GM21528 (cell line): ENCODE measurements around the gene GPA33.
"Not testable (repeated sequence)": the region's sequence is repeated elsewhere in the genome, so short reads cannot be mapped to it uniquely, and the experiment has no call there.

ENCODE experiments used
- ATAC-seq: cut with Tn5 transposase; IDR thresholded peaks from one replicate; pipeline ENCODE4 v1.9.1; 2021; ENCODE audit warnings: mild to moderate bottlenecking, moderate library complexity; ENCODE audit not compliant: unreplicated experiment, low FRiP score

The GPA33 gene

DNA sequence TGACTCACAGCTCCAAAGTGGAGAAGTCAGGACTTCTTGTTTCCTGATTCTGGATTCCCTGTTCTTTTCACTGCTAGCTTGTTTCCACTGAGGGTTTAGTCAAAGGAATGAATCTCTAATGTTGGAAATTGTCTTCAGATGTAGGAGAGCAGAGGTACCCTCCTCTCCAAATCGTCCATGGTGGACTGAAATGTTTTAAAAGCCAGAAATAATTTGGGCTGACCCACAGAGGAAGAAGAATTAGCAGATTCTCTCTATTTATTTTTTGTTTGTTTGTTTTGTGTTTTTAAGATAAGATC lies 30.4 kb downstream of the GPA33 start:
- ATAC-seq = no peak

DNA sequence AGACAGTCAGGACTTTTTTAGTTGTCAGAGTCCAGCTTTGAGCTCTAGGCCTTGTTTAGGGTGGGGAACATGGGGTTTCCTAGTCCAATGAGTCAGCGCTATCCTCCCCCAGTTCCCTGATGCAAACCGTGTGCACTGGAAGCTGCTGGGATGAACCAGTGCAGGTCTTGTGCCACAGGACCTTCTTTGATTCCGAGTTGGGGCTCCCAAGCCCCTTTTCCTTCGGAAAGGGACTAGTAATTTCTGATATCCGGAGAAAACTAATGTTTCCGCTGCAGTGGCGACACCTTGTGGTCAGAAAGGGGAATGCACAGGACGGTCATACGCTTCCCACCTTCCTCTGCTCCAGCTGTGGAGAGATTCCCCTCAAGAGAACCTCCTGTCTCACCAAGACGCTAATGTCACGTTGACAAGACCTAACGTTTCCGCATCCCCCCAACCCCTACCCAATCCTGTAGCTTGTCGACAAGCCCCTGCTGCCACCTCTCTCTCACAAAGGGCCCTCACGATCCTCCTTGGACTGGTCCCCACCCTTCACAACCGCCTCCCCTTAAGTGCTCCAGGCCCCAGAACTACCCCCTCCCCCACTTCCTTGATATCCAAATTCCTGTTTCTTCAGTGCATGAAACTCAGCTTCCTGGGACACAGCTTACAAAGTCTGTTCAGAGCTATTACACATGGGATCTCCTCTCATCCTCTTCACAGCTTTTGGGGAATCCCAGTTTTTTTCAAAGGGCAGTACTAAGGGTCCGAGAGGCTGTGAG lies 30.9 kb downstream of the GPA33 start:
- no peak for ATAC-seq

DNA sequence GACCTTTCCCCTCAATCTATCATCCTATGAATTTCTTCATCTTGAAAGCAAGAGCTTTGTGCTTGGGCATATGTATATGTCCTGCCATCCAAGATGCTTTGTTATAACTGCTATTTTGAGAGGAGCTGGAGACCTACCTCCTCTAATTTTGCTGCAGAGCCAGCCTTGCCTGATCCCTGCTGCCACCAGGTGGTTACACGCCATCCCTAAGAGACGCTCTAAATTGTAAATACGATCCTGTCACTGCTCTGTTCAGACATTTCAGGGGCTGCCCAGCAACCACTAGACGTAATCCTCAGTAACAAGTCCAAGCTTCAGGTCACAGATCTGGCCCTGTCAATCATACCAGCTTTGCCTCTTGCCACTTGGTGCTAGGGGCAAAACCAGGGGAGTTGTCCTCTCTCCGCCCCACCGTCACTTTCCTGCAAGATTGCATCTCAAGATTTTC lies 32.9 kb downstream of the GPA33 start:
- no peak for ATAC-seq

DNA sequence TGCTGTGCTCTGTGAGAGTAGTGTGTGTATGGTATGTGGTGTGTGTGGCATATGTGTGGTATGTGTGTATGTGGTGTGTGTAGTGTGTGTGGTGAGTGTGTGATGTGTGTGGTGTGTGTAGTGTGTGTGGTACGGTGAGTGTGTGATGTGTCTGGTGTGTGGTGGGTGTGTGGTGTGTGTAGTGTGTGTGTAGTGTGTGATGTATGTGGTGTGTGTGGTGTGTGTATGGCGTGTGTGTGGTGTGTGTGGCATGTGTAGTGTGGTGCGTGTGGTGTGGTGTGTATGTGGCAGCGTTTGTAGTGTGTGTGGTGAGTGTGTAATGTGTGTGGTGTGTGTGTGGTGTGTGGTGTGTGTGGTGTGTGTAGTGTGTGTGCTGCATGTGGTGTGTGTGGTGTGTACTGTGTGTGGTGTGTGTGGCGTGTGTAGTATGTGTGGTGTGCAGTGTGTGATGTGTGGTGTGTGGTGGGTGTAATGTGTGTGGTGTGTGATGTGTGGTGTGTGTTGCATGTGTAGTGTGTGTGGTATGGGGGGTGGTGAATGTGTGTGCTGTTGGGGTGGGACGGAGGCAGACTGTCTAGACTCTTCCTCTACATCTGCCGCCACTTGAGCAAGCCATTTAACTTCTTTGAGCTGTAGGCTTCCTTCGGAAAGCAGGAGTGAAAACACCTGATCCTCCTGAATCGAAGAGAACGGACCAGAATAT lies 33.5 kb downstream of the GPA33 start:
- ATAC-seq = no peak

DNA sequence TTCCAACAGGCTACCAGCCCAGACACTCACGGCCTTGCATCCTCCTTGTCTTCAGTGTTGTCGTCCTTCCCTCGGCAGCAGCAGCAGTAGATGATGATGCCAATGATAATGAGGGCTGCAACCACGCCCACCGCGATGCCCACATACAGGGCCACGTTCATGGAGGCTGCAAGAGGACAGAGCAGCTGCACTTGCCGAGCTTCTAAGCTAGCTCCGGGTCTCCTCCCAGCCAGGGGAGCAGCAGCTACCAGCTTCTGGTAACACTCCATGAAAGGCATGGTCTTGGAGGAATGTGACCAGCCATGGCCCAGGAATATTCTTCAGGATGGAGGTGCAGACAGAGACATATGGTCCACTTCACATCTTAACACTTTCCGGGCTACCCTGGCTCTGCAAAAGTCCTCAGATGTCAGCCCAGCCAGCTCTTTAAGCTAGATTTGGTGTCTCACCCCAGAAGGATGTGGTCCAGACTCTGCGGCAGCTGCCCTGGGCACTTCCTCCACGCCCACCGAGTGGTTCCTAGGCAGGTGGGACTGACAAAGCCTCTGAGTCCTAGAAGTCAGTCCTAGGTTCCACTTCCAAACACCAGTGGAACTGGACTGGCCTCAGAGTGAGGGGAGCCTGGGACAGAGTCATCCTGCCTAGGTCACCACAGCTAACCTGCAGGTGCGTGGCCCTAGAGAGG lies 35.1 kb downstream of the GPA33 start:
- ATAC-seq = no peak

DNA sequence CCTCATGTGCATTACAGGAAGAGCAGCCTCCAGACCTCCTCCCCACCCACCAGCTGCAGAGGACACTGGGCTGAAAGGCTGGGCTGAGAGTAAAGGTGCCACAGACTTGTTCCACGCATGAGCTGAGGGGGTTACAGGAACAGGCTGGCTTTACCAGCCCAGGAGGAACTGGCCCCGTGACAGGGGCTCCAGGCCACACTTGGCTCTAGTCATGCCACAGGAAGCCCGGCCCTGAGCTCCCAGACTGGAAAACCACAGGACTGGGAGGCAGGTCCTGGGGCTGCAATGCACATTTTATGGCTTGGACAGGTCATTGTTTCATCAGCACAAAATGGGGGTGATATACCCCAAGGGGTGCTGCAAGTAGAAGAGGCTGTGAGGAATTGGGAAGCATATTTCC lies 35.6 kb downstream of the GPA33 start:
- no peak for ATAC-seq

DNA sequence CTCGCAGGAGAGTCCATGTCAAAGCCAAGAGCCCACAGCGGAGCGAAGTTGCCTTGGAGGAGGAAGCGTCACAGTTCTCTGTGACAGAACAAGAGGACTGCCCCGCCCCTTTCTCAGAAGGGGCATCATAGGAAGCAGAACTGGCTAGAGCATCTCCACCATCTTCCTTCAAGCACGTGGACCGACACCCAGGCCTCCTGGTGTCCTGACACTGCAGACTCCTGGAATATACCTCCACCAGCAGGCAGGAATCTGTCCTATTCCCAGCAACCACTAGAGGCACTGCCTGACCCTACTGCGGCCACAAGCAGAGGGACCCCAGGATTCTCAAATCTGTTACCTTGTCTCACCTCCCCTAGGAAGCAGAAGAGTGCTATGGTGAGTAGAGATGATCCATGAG lies 37.8 kb downstream of the GPA33 start:
- no peak for ATAC-seq

DNA sequence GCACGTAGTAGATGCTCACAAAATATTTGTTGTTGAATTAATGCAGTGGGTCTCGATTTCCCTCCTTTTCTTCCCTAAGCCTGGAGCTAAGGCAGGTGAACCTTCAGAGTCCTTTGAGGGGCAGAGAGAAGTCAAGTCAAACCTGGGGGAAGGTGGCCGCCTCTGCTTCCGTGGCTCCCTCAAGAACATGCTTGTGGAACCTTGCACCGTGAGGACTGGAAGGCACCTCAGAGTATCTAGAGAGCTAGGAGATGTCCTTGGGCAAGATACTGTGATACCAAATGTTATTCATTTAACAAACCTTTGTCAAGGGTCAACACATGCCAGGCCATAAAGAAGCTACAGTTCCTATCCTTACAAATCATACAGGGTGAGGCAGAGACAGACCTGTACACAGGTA lies 38.3 kb downstream of the GPA33 start:
- ATAC-seq = no peak

DNA sequence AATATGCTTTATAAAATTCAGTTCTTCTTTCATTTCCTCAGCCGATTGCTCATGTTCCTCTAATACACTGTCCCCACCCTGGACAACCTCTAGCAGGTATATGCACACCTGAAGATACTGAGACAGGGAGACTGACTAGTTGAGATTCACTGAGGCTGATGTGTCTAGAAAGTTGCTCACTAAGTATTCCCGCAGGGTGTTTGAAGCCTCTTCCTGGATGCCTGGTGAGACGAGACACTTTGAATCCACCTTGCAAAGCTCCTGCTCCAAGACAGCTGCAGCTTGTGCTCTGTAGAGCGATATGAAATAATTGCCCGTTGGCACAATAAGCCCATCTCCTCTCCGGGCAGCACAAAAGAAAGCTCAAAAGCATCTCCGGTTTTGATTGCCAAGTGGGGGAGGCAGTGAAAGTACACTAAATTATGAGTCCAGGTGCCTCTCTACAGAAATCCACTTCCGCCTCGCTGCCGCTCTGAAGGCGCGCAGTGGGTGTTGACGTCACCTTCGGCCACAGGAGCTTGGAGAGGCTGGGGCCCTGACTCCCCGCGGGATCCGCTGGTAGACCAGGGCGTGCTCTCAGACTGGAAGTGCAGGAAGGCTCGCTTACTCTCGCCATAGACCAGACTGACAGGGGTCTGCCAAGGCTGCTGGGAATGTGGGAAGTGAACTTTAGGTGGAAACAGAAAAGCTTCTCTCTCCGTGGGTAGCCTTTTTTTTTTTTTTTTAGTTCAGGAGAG lies 46.3 kb downstream of the GPA33 start:
- ATAC-seq = peak; percentile 94

DNA sequence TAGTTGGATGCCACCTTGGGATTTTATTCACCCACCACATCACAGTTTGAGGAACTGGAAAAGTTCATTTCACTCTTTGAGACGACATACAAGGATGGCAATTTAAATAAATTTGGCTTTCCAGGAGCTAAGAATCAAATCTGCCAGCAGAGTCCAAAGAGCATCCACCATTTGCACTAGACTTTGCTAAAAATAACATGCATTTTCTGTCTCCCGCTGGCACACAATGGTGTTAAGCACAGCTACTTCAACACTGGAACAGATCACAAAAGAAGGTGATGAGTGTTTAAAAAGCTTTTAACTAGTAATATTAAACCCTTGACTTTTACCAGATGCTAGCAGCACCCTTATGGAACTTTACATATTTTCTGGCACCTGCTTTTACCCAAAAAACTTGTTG lies 56.5 kb downstream of the GPA33 start:
- no peak for ATAC-seq

DNA sequence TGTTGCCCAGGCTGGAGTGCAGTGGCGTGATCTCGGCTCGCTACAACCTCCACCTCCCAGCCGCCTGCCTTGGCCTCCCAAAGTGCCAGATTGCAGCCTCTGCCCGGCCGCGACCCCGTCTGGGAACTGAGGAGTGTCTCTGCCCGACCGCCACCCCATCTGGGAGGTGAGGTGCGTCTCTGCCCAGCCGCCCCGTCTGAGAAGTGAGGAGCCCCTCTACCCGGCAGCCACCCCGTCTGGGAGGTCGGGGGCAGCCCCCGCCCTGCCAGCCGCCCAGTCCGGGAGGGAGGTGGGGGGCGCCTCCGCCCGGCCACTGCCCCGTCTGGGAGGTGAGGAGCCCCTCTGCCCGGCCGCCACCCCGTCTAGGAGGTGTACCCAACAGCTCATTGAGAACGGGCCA lies 60.6 kb downstream of the GPA33 start:
- not testable (repeated sequence) for ATAC-seq

DNA sequence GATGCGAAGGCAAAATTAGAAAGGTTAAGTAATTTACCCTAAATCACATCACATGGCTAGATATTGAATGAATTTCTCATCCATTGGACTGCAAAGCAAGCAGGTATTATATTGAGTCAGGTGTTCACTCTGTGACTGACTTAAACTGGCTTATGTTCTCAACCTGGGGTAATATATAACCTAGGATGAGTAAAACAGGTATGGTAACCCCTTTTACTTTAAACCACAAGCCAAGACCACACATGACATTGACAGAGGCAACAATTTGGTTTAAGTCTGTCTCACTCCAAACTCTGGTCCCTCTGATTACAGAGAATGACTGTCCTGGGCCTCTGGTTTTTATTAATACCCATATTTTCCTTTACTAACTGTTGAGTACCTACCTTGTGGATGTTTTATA lies 67.8 kb downstream of the GPA33 start:
- ATAC-seq = peak; percentile 58

DNA sequence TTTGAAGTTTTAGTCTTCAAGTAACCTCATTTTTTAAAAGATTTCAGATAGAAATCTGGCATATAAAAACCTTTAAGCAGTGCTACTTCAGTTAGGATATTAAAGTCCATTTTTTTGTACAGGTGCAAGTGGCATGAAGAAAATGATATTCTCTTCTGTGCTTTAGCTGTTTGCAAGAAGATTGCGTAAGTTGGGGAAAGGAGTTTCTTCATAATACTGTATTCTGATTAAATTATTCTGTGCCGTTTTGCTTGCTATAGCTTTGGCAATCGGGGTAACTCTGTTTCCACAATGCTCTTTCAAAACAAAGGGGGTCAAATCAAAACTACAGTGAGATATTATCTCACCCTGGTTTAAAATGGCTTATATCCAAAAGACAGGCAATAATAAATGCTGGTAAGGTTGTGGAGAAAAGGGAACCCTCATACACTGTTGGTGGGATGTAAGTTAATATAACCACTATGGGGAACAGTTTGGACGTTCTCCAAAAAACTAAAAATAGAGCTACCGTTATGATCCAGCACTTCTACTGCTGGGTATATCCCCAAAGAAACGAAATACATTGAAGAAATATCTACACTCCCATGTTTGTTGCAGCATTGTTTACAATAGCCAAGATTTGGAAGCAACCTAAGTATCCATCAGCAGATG lies 74.0 kb downstream of the GPA33 start:
- ATAC-seq = no peak

DNA sequence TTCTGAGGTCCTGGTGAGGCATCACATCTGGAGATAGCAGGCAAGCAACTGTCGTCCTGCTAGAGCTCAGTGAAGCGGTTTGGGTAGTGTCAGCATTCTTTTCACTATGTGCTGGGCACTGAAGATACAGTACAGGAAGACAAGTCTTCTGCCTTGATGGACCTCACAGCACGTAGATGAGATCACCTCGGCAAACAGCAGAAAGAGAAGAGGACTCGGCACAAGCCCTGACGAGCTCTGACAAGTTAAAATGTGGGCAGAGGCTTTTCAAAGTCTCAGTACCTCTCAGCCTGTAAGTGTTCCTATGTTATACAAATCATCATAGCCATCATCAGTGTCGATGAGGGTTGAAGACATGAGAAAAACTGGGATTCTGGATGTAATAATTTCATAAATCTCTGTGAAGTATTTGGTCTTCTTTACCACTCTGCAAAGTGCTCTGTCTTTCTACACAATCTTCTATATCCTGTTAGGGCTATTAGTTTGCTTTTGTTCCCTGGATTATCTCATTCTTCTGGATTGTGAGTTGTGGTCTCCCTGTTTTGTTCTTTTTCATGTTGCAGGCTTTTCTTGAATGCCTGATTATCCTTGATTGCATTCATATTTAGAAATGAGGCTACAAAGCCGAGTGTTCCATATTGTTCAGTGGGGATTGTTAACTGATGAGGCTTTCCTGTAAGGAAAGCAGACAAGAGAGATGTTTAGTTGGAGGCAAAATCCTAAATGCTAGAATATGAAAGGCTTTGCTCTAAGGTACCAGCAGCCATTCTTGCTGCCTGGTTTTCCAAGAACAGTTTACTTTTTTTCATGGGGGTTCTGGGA lies 76.9 kb downstream of the GPA33 start:
- no peak for ATAC-seq

DNA sequence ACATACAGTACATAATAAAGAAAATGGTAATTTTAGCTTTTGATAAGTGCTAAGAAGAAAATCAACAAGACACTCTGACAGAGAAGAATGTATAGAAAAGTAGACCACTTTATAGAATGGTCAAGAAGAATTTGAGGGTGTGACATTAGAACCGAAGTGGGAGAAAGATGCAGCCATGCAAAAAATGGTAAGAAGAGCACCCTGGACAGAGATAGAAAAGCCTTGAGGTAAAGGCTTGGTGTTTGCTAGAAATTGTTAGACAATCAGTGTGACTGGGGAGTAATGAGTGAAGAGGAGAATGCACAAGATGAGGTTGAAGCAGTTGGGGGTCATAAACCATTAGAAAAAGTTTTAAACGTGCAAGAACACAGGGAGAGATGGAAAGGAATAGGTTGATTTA lies 77.6 kb downstream of the GPA33 start:
- no peak for ATAC-seq

DNA sequence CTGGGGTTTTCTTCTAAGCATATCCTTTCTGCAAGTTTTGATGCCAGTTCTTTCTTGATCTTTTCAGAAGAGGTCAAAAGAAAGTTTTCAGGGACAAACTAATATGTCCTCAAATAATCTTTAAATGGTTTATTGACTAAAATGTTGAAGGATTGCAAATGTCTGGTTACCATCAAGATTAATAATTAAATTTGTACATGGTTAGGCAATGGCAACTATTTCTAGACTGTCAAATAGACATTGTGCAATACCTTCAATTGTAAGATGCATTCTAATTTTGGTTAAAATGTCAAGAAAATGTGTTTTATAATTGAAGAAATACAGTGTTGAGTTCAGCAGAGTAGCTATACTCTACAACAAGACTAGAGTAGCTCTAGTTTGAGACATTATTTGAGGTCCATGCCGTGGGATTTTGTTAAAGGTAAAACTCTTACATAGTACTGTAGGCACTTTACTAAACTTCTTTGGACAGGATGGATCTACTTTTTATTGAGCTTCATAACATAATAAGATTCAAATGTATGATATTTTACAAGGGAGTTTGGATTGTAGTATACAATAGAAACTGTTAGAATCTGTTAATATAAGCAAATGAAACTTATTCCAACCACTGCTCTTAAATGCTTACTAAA lies 78.5 kb downstream of the GPA33 start:
- no peak for ATAC-seq

DNA sequence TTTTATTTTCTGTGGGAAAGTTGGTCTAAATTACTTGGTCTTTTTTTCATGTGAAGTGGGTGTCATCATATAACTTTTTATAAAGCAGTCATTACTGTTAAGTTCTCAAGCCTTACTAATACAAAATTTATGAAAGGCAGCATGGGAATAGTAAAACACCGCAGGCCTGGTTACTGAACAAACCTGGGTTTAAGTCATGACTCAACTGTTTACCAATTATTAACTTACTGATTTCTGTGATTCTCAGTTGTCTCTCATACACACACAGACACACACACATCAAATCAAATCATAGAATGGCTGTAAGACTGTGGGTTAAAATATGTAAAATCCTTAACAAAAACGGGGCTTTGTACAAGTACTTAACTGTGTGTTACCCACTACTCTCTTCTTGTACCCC lies 86.5 kb downstream of the GPA33 start:
- no peak for ATAC-seq
